ENCODE results near the gene ITGA2B. TPM values are rescaled to one million over a fixed set of nuclear protein-coding genes. Genes with fewer than 3 reads are reported as not detected.
"Not testable (repeated sequence)": the region's sequence is repeated elsewhere in the genome, so short reads cannot be mapped to it uniquely, and the experiment has no call there.

Gene ITGA2B
- total and polyA plus RNA-seq, 8 donors, result 3.2 to 10.0 (median 8.0) TPM

DNA sequence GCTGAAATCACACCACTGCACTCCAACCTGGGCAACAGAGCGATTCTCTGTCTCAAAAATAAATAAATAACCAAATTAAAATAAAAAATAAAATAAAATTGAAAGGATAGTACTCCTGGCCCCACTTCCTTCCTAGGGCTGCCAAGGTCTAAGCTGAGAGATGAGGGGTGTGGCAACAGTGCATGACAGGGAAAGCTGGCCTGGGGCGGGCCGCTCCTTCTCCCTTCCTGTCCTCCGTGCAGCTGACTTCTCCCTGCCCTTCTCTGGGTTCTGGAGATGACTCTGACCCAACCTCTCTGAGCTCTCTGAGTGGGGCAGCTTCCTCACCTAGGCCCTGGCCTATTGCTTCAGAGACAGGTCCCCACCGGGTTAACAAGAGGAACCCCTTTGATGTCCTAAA, 56.1 kb downstream of the ITGA2B start:
- intact Hi-C loops (cut with DNase I), result no loop called here
- ATAC-seq, result peak; percentile 64

DNA sequence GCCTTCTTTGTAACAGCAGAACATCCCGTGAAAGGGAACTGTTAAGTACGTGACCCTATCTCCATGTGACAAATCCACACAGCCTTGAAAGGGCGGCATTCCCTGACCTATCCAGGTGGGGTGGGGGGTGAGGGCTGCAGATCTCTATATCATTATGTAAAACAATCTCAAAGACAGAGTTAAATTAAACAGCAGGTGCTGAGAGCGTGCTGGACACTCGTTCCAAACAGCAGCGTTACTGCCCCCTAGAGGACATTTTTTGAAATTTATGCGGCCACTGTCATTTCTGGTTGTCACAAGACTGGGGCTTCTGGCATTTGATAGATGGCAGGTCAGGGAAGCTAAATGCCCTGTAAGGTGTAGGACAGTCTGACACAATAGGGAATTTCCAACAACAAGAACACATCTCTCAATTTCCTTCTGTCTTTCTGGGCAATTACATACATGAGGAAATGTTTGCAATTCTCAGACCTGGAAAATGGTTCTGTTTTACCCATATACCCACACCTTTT, 58.1 kb downstream of the ITGA2B start:
- ATAC-seq (peak; percentile 45), DNase-seq (peak in 2 of 4 donors; percentile 69 to 77)
- no peak overlapping the region for H3K4me3 ChIP-seq
- H3K27me3 ChIP-seq, result no peaks in the 10 kb centered on the region
- no peaks in the 10 kb centered on the region for H3K9me3 ChIP-seq
- TF ChIP-seq, protein P1, sequence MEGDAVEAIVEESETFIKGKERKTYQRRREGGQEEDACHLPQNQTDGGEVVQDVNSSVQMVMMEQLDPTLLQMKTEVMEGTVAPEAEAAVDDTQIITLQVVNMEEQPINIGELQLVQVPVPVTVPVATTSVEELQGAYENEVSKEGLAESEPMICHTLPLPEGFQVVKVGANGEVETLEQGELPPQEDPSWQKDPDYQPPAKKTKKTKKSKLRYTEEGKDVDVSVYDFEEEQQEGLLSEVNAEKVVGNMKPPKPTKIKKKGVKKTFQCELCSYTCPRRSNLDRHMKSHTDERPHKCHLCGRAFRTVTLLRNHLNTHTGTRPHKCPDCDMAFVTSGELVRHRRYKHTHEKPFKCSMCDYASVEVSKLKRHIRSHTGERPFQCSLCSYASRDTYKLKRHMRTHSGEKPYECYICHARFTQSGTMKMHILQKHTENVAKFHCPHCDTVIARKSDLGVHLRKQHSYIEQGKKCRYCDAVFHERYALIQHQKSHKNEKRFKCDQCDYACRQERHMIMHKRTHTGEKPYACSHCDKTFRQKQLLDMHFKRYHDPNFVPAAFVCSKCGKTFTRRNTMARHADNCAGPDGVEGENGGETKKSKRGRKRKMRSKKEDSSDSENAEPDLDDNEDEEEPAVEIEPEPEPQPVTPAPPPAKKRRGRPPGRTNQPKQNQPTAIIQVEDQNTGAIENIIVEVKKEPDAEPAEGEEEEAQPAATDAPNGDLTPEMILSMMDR (IDR thresholded peaks at IDR 0.05), result peak; percentile 78
- H3K27ac ChIP-seq, result peak overlapping the region in 1 of 2 donors; percentile 77
- intact Hi-C loops (cut with DNase I), result no loop called here
- H3K4me1 ChIP-seq, result peaks cover 5 to 63% of the 10 kb centered on the region in 2 donors
- H3K36me3 ChIP-seq, result no peaks in the 10 kb centered on the region

More for the DNA sequence above, 56.1 kb downstream of the ITGA2B start:
- H3K9me3 ChIP-seq, result no peaks in the 10 kb centered on the region
- H3K4me3 ChIP-seq, result no peak overlapping the region
- H3K4me1 ChIP-seq, result peaks cover 0 to 55% of the 10 kb centered on the region in 2 donors
- no peaks in the 10 kb centered on the region for H3K36me3 ChIP-seq
- TF ChIP-seq, protein P1 (IDR thresholded peaks at IDR 0.05), result no peak
- DNase-seq, result peak in 1 of 4 donors; percentile 79
- no peaks in the 10 kb centered on the region for H3K27me3 ChIP-seq
- peak overlapping the region in 1 of 2 donors; percentile 77 for H3K27ac ChIP-seq

DNA sequence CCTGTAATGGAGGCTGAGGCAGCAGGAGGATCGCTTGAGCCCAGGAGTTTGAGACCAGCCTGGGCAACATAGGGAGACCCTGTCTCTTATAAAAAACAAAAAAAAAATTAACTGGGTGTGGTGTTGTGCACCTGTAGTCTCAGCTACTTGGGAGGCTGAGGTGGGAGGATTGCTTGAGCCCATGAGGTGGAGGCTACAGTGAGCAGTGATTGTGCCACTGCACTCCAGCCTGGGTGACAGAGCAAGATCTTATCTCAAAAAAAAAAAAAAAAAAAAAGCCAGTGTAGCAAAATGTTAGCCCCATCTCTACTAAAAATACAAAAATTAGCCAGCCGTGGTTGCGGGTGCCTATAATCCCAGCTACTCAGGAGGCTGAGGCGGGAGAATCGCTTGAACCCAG, 59.2 kb downstream of the ITGA2B start:
- H3K4me3 ChIP-seq; H3K9me3 ChIP-seq; H3K36me3 ChIP-seq; intact Hi-C loops (cut with DNase I); DNase-seq; H3K27me3 ChIP-seq; H3K27ac ChIP-seq; ATAC-seq: not testable (repeated sequence)
- H3K4me1 ChIP-seq, result peaks cover 9 to 63% of the 10 kb centered on the region in 2 donors

DNA sequence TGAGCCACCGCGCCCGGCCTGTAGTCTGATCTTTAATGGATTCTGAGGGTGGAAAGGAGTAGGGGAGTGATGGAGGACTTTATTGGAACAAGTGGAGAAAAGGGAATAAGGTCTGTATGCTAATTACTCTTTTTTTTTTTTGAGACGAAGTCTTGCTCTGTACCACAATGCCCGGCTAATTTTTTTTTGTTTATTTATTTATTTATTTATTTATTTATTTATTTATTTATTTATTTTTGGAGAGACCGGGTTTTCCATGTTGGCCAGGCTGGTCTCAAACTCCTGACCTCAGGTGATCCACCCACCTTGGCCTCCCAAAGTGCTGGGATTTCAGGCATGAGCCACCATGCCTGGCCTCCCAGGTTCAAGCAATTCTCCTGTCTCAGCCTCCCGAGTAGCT, 59.9 kb downstream of the ITGA2B start:
- H3K27ac ChIP-seq, H3K9me3 ChIP-seq, ATAC-seq, DNase-seq, H3K36me3 ChIP-seq, H3K27me3 ChIP-seq, H3K4me3 ChIP-seq: not testable (repeated sequence)
- intact Hi-C loops (cut with DNase I), result loop anchor here (5.0 to 10.0 kb wide), 2 partner anchors 115 to 117 kb away; partner anchors contain the start of gene UBTF (in 1 of the 2)
- peaks cover 9 to 60% of the 10 kb centered on the region in 2 donors for H3K4me1 ChIP-seq

DNA sequence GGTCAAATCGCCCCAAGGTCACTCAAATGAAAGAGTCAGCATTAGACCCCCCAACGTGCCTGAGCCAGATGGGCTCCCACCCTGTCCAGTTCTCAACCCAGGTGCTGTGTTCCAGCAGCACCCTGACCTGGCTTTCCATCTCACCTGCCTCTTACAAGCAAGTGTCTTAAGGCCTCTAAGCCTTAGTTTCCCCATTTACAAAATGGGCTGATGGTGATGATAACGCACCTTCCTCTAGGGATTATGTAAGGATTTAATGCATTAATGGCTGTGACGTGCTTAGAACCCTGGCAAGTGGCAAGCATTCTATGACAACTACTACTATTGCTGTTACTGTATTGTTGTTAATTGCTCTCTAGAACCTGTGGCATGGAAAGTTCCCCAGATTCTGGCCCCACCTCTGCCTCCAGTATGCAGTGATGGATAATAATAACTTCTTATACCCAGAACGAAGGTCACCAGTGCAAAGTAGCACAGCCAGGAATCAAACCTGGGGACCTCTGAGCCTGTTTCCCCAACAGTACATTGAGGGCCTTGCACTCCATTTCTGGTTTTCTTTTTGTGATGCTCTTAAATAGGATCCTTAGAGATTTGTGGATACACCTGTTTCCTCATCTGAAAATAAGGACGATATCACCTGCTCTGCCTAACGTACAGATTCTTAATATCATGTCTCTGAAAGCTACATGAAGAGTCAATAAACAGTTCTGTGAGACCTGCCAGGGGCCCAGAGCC, 61.6 kb downstream of the ITGA2B start:
- no peaks in the 10 kb centered on the region for H3K9me3 ChIP-seq
- ATAC-seq (no peak), DNase-seq (no peak)
- peaks cover 16 to 56% of the 10 kb centered on the region in 2 donors for H3K4me1 ChIP-seq
- TF ChIP-seq, protein P1 (IDR thresholded peaks at IDR 0.05), result no peak
- H3K36me3 ChIP-seq, result no peaks in the 10 kb centered on the region
- H3K27me3 ChIP-seq, result no peaks in the 10 kb centered on the region
- H3K27ac ChIP-seq, result no peak overlapping the region
- intact Hi-C loops (cut with DNase I), result loop anchor here (5.0 to 10.0 kb wide), 2 partner anchors 113 to 116 kb away; partner anchors contain the start of gene UBTF (in 1 of the 2)
- H3K4me3 ChIP-seq, result no peak overlapping the region

DNA sequence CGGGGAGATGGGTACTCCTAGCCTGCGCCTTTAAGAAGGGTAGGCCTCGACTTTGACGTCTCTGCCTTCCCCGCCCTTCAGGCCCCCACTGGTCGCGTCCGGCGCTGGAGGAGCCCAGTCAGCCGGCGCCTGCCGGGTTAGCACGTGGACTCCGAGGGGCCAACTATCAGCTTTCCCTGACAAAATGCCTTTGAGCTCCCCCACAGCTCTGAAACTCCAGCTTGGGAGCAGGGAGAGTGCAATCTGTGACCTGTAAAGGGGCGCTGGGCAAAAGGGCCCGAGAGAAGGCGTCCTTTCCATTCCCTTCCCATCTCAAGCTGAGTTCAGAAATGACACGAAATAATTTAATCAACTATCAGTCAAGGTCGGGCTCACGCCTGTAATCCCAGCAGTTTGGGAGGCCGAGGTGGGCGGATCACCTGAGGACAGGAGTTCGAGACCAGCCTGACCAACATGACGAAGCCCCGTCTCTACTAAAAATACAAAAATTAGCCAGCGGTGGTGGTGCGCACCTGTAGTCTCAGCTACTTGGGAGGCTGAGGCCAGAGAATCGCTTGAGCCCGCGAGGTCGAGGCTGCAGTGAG, 62.5 kb downstream of the ITGA2B start:
- peak; percentile 81 for ATAC-seq
- intact Hi-C loops (cut with DNase I), result loop anchor here (5.0 to 10.0 kb wide), 2 partner anchors 112 to 115 kb away; partner anchors contain the start of gene UBTF (in 1 of the 2)
- TF ChIP-seq, protein P1 (IDR thresholded peaks at IDR 0.05), result no peak
- Histone ChIP-seq H3K9me3 (no peaks in the 10 kb centered on the region), H3K36me3 (peaks cover 0 to 8% of the 10 kb centered on the region in 2 donors), H3K4me3 (peak overlapping the region in 1 of 2 donors; percentile 94), H3K27ac (no peak overlapping the region), H3K27me3 (no peaks in the 10 kb centered on the region), H3K4me1 (peaks cover 16 to 48% of the 10 kb centered on the region in 2 donors)
- peak; percentile 91 to 99 (median 98) for DNase-seq
